CD4-positive, alpha-beta T cell (primary cell): Measurements from ENCODE around the gene NRG4. TPM values are rescaled to one million over a fixed set of nuclear protein-coding genes. Genes with fewer than 3 reads are reported as not detected.

Experiments
- ATAC-seq: fragments of 200-7000 bp; cut with Tn5 transposase; one replicate; pipeline ENCODE4 v1.10.0; 2022; ENCODE audit warnings: mild to moderate bottlenecking; ENCODE audit not compliant: poor library complexity
- CTCF ChIA-PET: fragments of 350-600 bp; sonication (Branson Sonifier 250); formaldehyde crosslinking; loops from one replicate; lab custom pipeline; 2021; ENCODE audit warnings: antibody characterized with exemption, inconsistent platforms; lab: Charles Lee
- POLR2A ChIA-PET: fragments of 350-600 bp; sonication (Branson Sonifier 250); formaldehyde crosslinking; loops from one replicate; lab custom pipeline; 2021; ENCODE audit warnings: antibody characterized with exemption, inconsistent platforms; lab: Charles Lee
- DNase-seq, 14 experiments: peaks; one replicate each; pipeline ENCODE4 v3.0.0-alpha.2; 2013 to 2020; ENCODE audit warnings: mixed read lengths in 2 of 14
- H3K27ac ChIP-seq, 2 donors: one replicate each; pipeline versions ENCODE4 v1.5.1 to v1.7.0; 2013; ENCODE audit warnings: low read length in 2 of 2, low read depth in 1 of 2, mild to moderate bottlenecking in 1 of 2
- H3K27me3 ChIP-seq, 2 experiments: 1 replicate in 1 of 2; 2 replicates in 1 of 2; pipeline versions ENCODE4 v1.6.1 to v1.7.0; 2013; ENCODE audit warnings: low read length in 2 of 2, control low read depth in 1 of 2, mild to moderate bottlenecking in 1 of 2, moderate library complexity in 1 of 2; ENCODE audit not compliant: insufficient read depth in 2 of 2, control insufficient read depth in 1 of 2
- H3K36me3 ChIP-seq: one replicate; pipeline ENCODE4 v1.6.1; 2013; ENCODE audit warnings: low read length, control low read depth; ENCODE audit not compliant: insufficient read depth
- H3K4me1 ChIP-seq: one replicate; pipeline ENCODE4 v1.6.1; 2013; ENCODE audit warnings: low read length, control low read depth; ENCODE audit not compliant: insufficient read depth
- H3K4me3 ChIP-seq: one replicate; pipeline ENCODE4 v1.5.1; 2013; ENCODE audit warnings: mild to moderate bottlenecking, low read length, moderate library complexity
- H3K9me3 ChIP-seq, 2 experiments: 1 replicate in 1 of 2; 2 replicates in 1 of 2; pipeline versions ENCODE4 v1.6.1 to v1.7.0; 2013; ENCODE audit warnings: low read length in 2 of 2, mild to moderate bottlenecking in 2 of 2, control low read depth in 1 of 2, moderate library complexity in 1 of 2; ENCODE audit not compliant: control insufficient read depth in 1 of 2, insufficient read depth in 1 of 2
- H3K27ac Mint-ChIP-seq: one replicate; pipeline ENCODE4 v1.8.0; 2020; ENCODE audit warnings: mixed read lengths
- H3K27me3 Mint-ChIP-seq: one replicate; pipeline ENCODE4 v1.8.0; 2021; ENCODE audit warnings: mixed read lengths
- H3K36me3 Mint-ChIP-seq: one replicate; pipeline ENCODE4 v1.8.0; 2021; ENCODE audit warnings: low read depth, mixed read lengths
- H3K4me1 Mint-ChIP-seq: one replicate; pipeline ENCODE4 v1.8.0; 2021; ENCODE audit warnings: low read depth, mixed read lengths
- H3K4me3 Mint-ChIP-seq: one replicate; pipeline ENCODE4 v1.8.0; 2020; ENCODE audit warnings: mild to moderate bottlenecking, mixed read lengths
- H3K9me3 Mint-ChIP-seq: one replicate; pipeline ENCODE4 v1.8.0; 2020; ENCODE audit warnings: mixed read lengths
- CTCF ChIP-seq: fragments of 200-600 bp; IDR thresholded peaks from one replicate; pipeline ENCODE4 v1.8.0; 2022; ENCODE audit warnings: antibody characterized with exemption, mild to moderate bottlenecking
- intact Hi-C, 2 experiments: fragments of 100-400 bp; cut with DNase I in 1 of 2; cut with micrococcal nuclease in 1 of 2; formaldehyde crosslinking; loops; one replicate each; pipeline versions ENCODE4 v1.15.1 to v1.9.0; 2023 to 2025; cut with DNase I, micrococcal nuclease
- total RNA-seq, 174 experiments: library from RNA in 2 of 174; stranded (reverse) in 2 of 174; gene quantifications; one replicate each; pipeline ENCODE4 v1.2.3 and lab custom pipeline; 2021 to 2026

The NRG4 gene
- total RNA-seq, 2 experiments from 2014 or later: not detected

DNA sequence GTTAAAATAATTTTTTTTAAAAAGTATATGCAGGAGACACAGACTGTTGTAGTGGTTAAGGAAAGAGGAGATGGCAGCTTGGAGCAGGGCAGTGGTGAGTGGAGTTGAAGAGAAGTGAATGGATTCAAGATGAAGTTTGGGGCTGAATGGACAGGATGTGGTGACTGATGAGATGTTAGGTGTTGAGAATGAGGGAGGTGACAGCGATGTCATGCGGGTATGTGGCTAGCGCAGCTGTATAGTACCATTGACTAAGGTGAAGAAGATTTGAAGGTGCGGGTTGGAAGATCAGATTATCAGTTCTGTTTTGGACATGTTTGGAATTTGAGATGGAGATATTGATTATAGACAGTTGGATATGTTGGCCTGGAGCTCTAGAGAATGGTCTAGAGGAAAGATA, 88.5 kb downstream of the NRG4 start:
- CTCF ChIA-PET: interaction anchor here (0.7 to 1.4 kb wide), 2 partner anchors 11 to 13 kb away, joined by 3 read pairs; no protein-coding TSS in a partner anchor
- no peaks in the 10 kb centered on the region for H3K9me3 Mint-ChIP-seq
- peaks cover 38% of the 10 kb centered on the region for H3K4me1 Mint-ChIP-seq
- DNase-seq: peak in 1 of 14 experiments; percentile 42
- POLR2A ChIA-PET: no interaction called here
- H3K4me3 ChIP-seq: no peak overlapping the region
- H3K27ac Mint-ChIP-seq: no peak overlapping the region
- no peak overlapping the region for H3K4me3 Mint-ChIP-seq
- no peak for TF ChIP-seq CTCF
- ATAC-seq: no peak
- intact Hi-C loops: loop anchor here in 1 of 2 experiments (5.0 kb wide), 2 partner anchors 111 to 196 kb away; no protein-coding TSS in a partner anchor
- peaks cover 21% of the 10 kb centered on the region for H3K36me3 ChIP-seq
- no peaks in the 10 kb centered on the region for H3K27me3 Mint-ChIP-seq
- H3K4me1 ChIP-seq: no peaks in the 10 kb centered on the region
- H3K27ac ChIP-seq: no peak overlapping the region
- no peaks in the 10 kb centered on the region for H3K27me3 ChIP-seq
- H3K36me3 Mint-ChIP-seq: peaks cover 74% of the 10 kb centered on the region
- no peaks in the 10 kb centered on the region for H3K9me3 ChIP-seq

- H3K27me3 Mint-ChIP-seq: no peaks in the 10 kb centered on the region
- Histone ChIP-seq H3K27ac (no peak overlapping the region), H3K4me3 (no peak overlapping the region), H3K4me1 (no peaks in the 10 kb centered on the region), H3K9me3 (no peaks in the 10 kb centered on the region), H3K36me3 (peaks cover 24% of the 10 kb centered on the region), H3K27me3 (no peaks in the 10 kb centered on the region)
- ATAC-seq (peak; percentile 67), DNase-seq (peak in 5 of 14 experiments; percentile 5 to 66 (median 34))
- peaks cover 75% of the 10 kb centered on the region for H3K36me3 Mint-ChIP-seq
- TF ChIP-seq CTCF: peak; percentile 33
- intact Hi-C loops: loop anchor here in 1 of 2 experiments (5.0 kb wide), 2 partner anchors 110 to 195 kb away; no protein-coding TSS in a partner anchor
- CTCF ChIA-PET: interaction anchor here (1.0 to 1.2 kb wide), 2 partner anchors 79 to 136 kb away, joined by 3 read pairs; partner anchors contain the start of gene UBE2Q2
- no peak overlapping the region for H3K27ac Mint-ChIP-seq
- no peak overlapping the region for H3K4me3 Mint-ChIP-seq
- peaks cover 22% of the 10 kb centered on the region for H3K4me1 Mint-ChIP-seq
- POLR2A ChIA-PET: interaction anchor here (0.9 kb wide), 1 partner anchor 77 kb away, joined by 3 read pairs; no protein-coding TSS in a partner anchor
- H3K9me3 Mint-ChIP-seq: no peaks in the 10 kb centered on the region
These were observed 90.2 kb downstream of the NRG4 start for GRCh38 chr15:75921732-75922703.

- no peaks in the 10 kb centered on the region for H3K27me3 Mint-ChIP-seq
- DNase-seq: no peak
- POLR2A ChIA-PET: interaction anchor here (0.8 to 0.9 kb wide), 2 partner anchors 10 to 21 kb away, joined by 3 to 4 read pairs; no protein-coding TSS in a partner anchor
- TF ChIP-seq CTCF: no peak
- no peak for ATAC-seq
- Histone ChIP-seq H3K36me3 (peaks cover 18% of the 10 kb centered on the region), H3K4me3 (no peak overlapping the region), H3K9me3 (no peaks in the 10 kb centered on the region), H3K27ac (no peak overlapping the region), H3K4me1 (no peaks in the 10 kb centered on the region), H3K27me3 (no peaks in the 10 kb centered on the region)
- no peak overlapping the region for H3K27ac Mint-ChIP-seq
- intact Hi-C loops: loop anchor here in 1 of 2 experiments (5.0 kb wide), 2 partner anchors 108 to 193 kb away; no protein-coding TSS in a partner anchor
- peaks cover 68% of the 10 kb centered on the region for H3K36me3 Mint-ChIP-seq
- H3K9me3 Mint-ChIP-seq: no peaks in the 10 kb centered on the region
- peaks cover 11% of the 10 kb centered on the region for H3K4me1 Mint-ChIP-seq
- H3K4me3 Mint-ChIP-seq: no peak overlapping the region
- CTCF ChIA-PET: no interaction called here
These were observed 92.1 kb downstream of the NRG4 start for GRCh38 chr15:75920079-75920478.
